Measurements from ENCODE around the gene MAD1L1. TPM values are rescaled to one million over a fixed set of nuclear protein-coding genes. Genes with fewer than 3 reads are reported as not detected.
A peak's percentile ranks its signal among the peaks of the same experiment; 100 is the strongest.

Gene MAD1L1
- total and polyA plus RNA-seq, 2 of the 4 experiments (the other 2 are of a cell fraction), result 29.0 to 40.9 TPM

- ChIA-PET CTCF (no interaction called here), POLR2A (ENCODE audit: unreplicated experiment) (no interaction called here)
- Histone ChIP-seq H2BK20ac (ENCODE audit: low read depth, low read length) (no peak overlapping the region; the same call in 1 of the 2 replicates), H3K9me3 (ENCODE audit: control insufficient read depth, insufficient read depth, low read length) (no peaks in the 10 kb centered on the region), H3K27ac (ENCODE audit: insufficient read depth, low read length) (no peak overlapping the region), H2AK9ac (replicated peaks; ENCODE audit: low read depth, low read length, poor library complexity) (peak overlapping the region; percentile 71), H3K9me1 (ENCODE audit: insufficient read depth, low read length) (peaks cover 24% of the 10 kb centered on the region), H3K14ac (replicated peaks; ENCODE audit: low read depth, low read length) (0 out of 2 replicates have a peak overlapping the region, but pooled peaks have one; percentile 14), H2BK15ac (ENCODE audit: low read depth, low read length) (no peak overlapping the region), H4K5ac (ENCODE audit: low read depth, low read length) (no peak overlapping the region), H4K20me1 (ENCODE audit: insufficient read depth, low read length) (no peaks in the 10 kb centered on the region; the same call in 1 of the 2 replicates), H2AK5ac (ENCODE audit: low read depth, low read length) (peak overlapping the region; percentile 91), H2BK120ac (ENCODE audit: low read depth, low read length) (peak overlapping the region; percentile 55), H3K27me3 (ENCODE audit: control insufficient read depth, insufficient read depth, low read length) (no peaks in the 10 kb centered on the region), H3K23ac (ENCODE audit: low read depth, low read length) (no peak overlapping the region), H3K4me2 (ENCODE audit: low read depth, low read length) (no peak overlapping the region), H3K4ac (ENCODE audit: low read depth, low read length) (peak overlapping the region; percentile 53; the same call in 1 of the 2 replicates), H3K56ac (ENCODE audit: extremely low read depth, insufficient read depth, low read length) (no peak overlapping the region), H3K18ac (ENCODE audit: low read depth, low read length) (no peak overlapping the region), H3K4me3 (ENCODE audit: insufficient read depth, low read depth, low read length) (no peak overlapping the region), H3K36me3 (ENCODE audit: control insufficient read depth, insufficient read depth, low read length) (peaks cover 8% of the 10 kb centered on the region), H2BK5ac (ENCODE audit: low read depth, low read length, poor library complexity, severe bottlenecking) (peak overlapping the region; percentile 34), H3K9ac (ENCODE audit: low read depth, low read length) (no peak overlapping the region), H4K8ac (ENCODE audit: low read depth in 2 of 2, low read length in 2 of 2) (peak overlapping the region in 1 of 2 experiments; percentile 51; a peak in 2 of 4 replicates), H3K79me1 (ENCODE audit: low read depth in 1 of 2, low read length in 2 of 2) (peaks cover 0 to 5% of the 10 kb centered on the region in 2 experiments; a peak in 2 of 4 replicates), H4K91ac (ENCODE audit: insufficient read depth, low read depth, low read length) (peak overlapping the region; percentile 55), H2AFZ (replicated peaks; ENCODE audit: low read length, poor library complexity) (peak overlapping the region; percentile 5), H3K4me1 (ENCODE audit: control insufficient read depth, insufficient read depth, low read length) (peaks cover 3% of the 10 kb centered on the region; the same call in 1 of the 2 replicates)
- dilution Hi-C loops (cut with HindIII; ENCODE audit: low sequenced_read_pairs, unreplicated experiment), result no loop called here
- in situ Hi-C loops (cut with MboI; ENCODE audit: low sequenced_read_pairs), result no loop called here
- WGBS, 2 experiments (ENCODE audit: extremely low coverage in 2 of 2, insufficient read length in 1 of 2), result 82% methylated on average over 7 of the region's 12 CpGs; no CpG with 5 or more reads in 1 of the 2 experiments
- peak; percentile 65 for TF ChIP-seq MXI1 (IDR thresholded peaks at IDR 0.05; ENCODE audit: borderline replicate concordance, low read depth, low read length)
- TF ChIP-seq FOS (IDR thresholded peaks at IDR 0.05; ENCODE audit: low read depth, low read length), result 0 out of 2 replicates have a peak, but pooled peaks have one; percentile 5
- no peak for TF ChIP-seq USF2 (IDR thresholded peaks at IDR 0.05; ENCODE audit: low read depth, low read length)
- 0 out of 2 replicates have a peak, but pooled peaks have one; percentile 2 for TF ChIP-seq RAD21 (IDR thresholded peaks at IDR 0.05; ENCODE audit: low read length)
- no peak for TF ChIP-seq CHD1 (IDR thresholded peaks at IDR 0.05; ENCODE audit: low read depth, low read length)
- TF ChIP-seq BHLHE40 (IDR thresholded peaks at IDR 0.05; ENCODE audit: low read depth, low read length), result peak; percentile 18; the same call in 1 of the 2 replicates
- DNase-seq (peak; percentile 80), ATAC-seq (ENCODE audit: low read depth) (peak; percentile 75)
- no TSS peak for BruUV-seq (replicated peaks)
- intact Hi-C loops (cut with micrococcal nuclease), result no loop called here
These were observed 343.1 kb downstream of the MAD1L1 start for GRCh38 chr7:1889556-1890181.
